T-helper 9 cell (primary cell): ENCODE results near the gene FSIP1.

ENCODE experiments used
- DNase-seq: peaks from one replicate; pipeline ENCODE4 v3.0.0-alpha.2; 2020

Gene FSIP1

GRCh38 chr15:39682366-39682765 lies 100.3 kb downstream of the FSIP1 start:
- no peak for DNase-seq

- DNase-seq: no peak
Observed at GRCh38 chr15:39680868-39681267, 101.8 kb downstream of the FSIP1 start.

- no peak for DNase-seq
Observed at GRCh38 chr15:39672666-39673065, 110.0 kb downstream of the FSIP1 start.

DNA sequence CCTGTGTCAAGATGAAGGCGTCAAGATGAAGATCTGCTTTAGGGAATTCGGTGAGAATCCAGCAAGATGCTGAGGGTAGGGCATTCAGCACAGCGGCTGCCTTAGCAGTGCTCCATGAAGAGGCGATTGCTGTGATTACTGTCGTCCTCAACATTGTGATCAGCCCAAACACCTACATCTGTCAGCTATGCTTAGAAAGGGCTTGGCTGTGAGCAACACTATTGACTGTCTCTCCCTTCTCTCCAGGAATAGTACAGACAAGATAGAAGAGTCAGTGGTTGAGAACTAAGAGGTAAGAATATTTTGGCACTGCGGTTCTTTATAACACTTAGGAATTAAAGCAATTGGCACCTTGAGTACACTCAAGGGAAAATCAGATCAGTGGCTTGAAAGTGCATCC lies 110.5 kb downstream of the FSIP1 start:
- no peak for DNase-seq

GRCh38 chr15:39670687-39671086 lies 112.0 kb downstream of the FSIP1 start:
- no peak for DNase-seq

DNA sequence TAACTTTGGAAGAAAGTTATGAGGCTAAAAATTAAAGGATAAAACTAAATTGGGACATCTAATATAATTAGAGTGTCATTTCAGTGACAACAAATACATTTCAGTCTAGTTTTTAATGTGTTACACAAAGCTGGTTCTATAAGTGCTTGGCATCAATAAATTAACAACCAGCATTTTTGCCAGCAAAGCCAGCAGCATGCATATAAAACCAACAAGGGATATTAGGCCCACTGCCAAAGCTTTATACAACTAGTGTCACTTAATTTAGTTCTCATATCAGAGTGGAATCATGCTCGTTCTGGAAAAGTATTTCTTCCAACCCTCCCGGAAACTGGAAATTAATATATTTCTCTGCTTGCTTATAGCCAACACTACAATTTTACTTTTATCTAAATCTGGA lies 113.0 kb downstream of the FSIP1 start:
- DNase-seq: no peak

GRCh38 chr15:39669241-39669640 lies 113.4 kb downstream of the FSIP1 start:
- no peak for DNase-seq

GRCh38 chr15:39668457-39668856 lies 114.2 kb downstream of the FSIP1 start:
- no peak for DNase-seq

- DNase-seq: no peak
Observed at GRCh38 chr15:39667382-39668127, 115.1 kb downstream of the FSIP1 start.

DNA sequence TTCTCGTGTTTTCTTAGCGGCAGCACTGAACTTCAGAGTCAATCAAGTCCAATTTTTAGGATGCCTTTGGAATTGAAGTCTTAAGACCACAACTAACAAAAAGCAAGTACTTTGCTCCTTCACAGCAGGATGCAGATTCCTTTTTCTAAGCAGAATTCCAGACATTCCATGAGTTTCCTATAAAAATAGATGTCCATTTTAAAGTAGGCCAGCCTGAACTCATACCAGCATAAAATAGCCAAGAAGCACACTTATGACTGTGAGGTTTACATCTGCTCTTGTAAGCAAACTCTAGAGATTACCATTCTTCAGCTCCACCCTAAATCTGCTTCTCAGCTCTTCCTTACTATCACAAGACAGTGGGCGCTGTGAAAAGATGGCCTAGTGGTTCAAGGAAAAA lies 116.0 kb downstream of the FSIP1 start:
- no peak for DNase-seq

GRCh38 chr15:39665629-39666250 lies 116.9 kb downstream of the FSIP1 start:
- DNase-seq: no peak

DNA sequence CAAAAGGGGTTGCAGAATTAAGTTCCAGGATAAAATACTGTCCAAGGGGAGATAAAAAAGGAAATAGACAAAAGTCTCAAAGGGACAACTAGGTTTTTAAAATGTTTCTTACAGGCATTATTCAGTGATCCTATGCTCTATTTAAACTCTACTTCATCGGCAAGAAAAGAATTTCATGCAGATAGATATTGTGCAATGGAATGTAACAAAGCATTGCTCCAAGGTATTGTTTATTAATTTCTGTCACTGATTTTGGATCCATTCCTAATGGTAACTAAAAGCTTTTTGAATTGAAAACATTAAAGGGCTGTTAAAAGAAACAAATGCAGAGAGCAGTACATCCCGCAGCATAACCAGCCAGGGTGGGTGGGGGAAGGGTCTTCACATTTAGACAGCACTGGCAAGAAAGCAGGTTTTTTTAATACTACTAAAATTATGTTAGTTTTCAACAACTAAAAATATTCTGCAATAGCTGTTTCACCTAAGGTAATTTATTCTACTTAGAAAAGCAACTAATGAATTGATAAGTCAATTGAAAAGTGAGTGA lies 118.9 kb downstream of the FSIP1 start:
- no peak for DNase-seq

- DNase-seq: no peak
Observed at GRCh38 chr15:39661776-39662175, 120.9 kb downstream of the FSIP1 start.

DNA sequence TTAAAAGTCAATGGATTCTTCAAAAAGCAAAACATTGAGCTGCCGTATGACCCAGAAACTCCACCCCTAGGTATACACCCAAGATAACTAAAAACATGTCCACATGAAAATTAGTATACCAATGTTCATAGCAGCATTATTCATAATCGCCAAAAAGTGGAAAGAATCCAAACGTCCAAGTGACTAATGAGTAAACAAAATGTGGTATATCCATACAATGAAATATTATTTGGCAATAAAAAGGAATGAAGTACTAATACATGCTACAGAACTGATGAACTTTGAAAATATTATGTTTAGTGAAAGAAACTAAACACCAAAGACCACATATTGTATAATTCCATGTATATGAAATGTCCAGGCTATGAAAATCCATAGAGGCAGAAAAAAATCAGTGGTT lies 123.9 kb downstream of the FSIP1 start:
- no peak for DNase-seq

DNA sequence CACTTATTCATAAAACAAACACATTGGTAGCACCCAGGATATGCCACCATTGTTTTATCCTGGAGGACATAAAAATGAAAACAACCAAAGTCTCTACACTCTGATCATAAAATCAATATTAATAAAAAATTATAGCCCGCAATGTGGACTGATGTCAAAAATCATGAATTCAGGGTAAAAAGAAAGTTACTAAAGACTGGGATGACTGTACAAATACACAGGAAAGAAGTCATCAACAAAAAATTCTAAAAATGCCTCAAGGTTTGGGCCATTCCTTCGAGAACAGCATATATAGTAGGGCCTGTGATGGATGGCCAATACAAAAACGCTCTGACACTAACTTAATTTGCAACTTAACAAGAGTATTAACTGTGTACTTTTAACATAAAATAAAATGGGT lies 125.0 kb downstream of the FSIP1 start:
- DNase-seq: no peak

- DNase-seq: no peak
Observed at GRCh38 chr15:39657181-39657580, 125.5 kb downstream of the FSIP1 start.

GRCh38 chr15:39654304-39654703 lies 128.3 kb downstream of the FSIP1 start:
- DNase-seq: no peak

DNA sequence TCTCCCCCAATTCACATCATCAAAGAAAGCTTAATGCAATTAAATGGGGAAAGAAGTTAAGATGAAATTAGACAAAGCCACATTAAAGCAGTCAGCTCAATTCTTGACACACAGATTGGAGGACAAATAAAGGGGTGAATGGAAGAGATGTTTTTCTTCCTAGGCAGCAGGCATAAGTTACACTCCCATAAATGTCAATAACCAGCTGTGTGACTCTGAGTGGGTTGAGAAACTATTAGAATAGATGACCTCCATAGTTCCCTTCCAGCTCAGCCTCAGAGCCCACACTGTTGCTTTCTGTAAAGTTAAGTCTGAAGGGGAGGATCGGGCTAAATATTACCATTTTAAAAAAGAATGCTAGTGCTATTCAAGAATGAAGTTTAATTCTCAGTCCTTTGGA lies 130.8 kb downstream of the FSIP1 start:
- DNase-seq: no peak

DNA sequence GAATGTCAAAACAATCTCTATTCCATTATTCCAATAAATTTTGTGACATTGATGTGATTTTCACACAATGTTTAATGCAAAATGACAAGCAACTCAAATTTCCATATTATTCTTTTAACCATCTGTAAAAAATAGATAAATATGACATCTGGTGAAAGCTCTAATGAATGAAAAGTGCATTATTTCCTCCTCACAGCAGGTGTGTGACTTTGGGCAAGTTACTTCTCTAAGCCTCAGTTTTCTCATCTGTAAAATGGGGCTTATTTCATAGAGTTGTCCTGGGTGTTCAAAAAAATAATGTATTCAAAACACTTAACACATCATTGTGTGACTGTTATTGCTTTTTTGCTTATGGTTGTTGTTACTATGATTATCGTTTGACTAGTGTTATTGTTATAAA lies 131.3 kb downstream of the FSIP1 start:
- DNase-seq: no peak

- no peak for DNase-seq
Observed at GRCh38 chr15:39649757-39650156, 132.9 kb downstream of the FSIP1 start.

- DNase-seq: no peak
Observed at GRCh38 chr15:39646425-39646824, 136.2 kb downstream of the FSIP1 start.

- no peak for DNase-seq
Observed at GRCh38 chr15:39645976-39646257, 136.7 kb downstream of the FSIP1 start.

DNA sequence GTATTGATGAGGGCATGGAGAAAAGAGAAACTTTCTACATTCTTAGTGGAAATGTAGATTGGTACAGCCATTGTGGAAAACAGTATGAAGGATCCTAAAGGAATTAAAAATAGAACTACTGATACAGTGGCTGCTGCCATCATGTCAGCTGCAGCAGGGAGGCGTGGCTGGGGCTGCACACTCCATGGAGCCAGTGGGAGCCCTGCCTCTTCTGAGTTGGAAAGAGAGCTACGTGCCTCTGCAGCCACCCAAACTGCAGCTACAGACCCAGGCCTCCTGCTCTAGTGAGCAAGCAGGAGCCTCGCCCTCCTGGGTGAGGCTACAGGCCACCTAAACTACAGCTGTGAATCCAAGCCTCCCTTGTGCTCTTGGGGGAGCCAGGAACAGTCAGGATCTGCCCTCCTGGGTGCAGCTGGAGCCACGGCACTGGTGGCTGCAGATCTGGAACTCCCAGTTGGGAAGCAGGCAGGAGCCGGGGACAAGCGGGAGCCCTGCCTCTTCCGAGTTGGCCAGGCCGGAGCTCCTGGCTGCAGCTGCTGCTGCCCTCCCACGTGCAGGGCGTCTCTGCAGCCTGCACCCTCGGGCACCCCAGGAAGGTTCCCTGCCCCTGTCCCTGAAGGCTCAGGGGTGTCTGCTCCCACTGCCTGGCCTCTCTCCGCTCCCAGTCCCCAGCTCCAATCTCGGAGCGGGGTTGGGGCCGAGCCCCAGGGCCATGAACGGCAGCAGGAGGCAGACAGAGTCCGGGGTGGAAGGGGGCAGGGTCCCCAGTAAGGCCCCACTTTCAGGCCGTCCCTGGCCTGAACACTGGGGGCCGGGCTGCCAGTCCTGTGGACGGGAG lies 137.3 kb downstream of the FSIP1 start:
- DNase-seq: no peak

DNA sequence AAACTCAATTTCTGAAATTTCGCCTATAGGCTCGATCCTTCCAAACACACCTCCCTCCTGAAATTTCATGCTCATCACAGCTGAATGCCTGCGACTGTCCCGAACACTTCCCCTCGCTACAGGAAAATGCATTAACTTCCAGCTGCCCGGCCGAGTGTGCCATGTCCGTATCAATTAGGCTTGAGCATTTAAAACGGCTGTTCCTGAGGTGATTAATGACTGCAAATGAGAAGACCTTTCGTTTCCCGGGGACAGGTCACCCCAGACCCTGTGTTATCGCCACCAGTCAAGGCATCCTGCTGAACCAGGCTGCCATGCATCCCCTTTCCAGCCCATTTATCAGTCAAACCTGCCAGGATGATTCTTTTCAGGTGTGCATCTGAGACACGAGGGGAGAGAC lies 138.5 kb downstream of the FSIP1 start:
- no peak for DNase-seq
